Measurements from ENCODE around the gene NSRP1.

The NSRP1 gene

DNA sequence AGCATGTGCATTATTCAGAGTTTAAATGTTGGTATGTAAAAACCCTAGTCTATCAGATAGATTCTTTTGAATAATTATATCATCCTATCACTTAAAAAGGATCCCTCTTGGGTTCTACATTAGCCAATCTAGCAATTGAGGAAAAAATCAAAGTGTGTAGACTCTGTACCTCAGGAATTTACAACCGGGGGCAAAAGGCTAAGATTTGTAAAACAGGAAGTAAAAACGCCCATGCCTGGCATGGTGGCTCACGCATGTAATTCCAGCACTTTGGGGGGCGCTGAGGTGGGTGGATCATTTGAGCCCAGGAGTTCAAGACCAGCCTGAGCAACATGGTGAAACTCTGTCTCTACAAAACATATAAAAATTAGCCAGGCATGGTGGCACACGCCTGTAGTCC is 60.2 kb downstream of the NSRP1 start:
- no peak for TF ChIP-seq CEBPB (IDR thresholded peaks at IDR 0.05)
- TF ChIP-seq MAX (IDR thresholded peaks at IDR 0.05): no peak
- TF ChIP-seq TAF1 (IDR thresholded peaks at IDR 0.05; ENCODE audit: low read depth): no peak
- TF ChIP-seq, protein P1, sequence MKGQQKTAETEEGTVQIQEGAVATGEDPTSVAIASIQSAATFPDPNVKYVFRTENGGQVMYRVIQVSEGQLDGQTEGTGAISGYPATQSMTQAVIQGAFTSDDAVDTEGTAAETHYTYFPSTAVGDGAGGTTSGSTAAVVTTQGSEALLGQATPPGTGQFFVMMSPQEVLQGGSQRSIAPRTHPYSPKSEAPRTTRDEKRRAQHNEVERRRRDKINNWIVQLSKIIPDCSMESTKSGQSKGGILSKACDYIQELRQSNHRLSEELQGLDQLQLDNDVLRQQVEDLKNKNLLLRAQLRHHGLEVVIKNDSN (IDR thresholded peaks at IDR 0.05): no peak
- no peak for TF ChIP-seq ZBTB7A (IDR thresholded peaks at IDR 0.05; ENCODE audit: low read depth)
- TF ChIP-seq CREB1 (IDR thresholded peaks at IDR 0.05; ENCODE audit: low read depth): no peak
- no peak for TF ChIP-seq TEAD4 (IDR thresholded peaks at IDR 0.05)
- TF ChIP-seq RAD21 (IDR thresholded peaks at IDR 0.05; ENCODE audit: low read depth): no peak
- TF ChIP-seq FOXM1 (IDR thresholded peaks at IDR 0.05; ENCODE audit: borderline replicate concordance, low read depth): no peak
- TF ChIP-seq, protein P2, sequence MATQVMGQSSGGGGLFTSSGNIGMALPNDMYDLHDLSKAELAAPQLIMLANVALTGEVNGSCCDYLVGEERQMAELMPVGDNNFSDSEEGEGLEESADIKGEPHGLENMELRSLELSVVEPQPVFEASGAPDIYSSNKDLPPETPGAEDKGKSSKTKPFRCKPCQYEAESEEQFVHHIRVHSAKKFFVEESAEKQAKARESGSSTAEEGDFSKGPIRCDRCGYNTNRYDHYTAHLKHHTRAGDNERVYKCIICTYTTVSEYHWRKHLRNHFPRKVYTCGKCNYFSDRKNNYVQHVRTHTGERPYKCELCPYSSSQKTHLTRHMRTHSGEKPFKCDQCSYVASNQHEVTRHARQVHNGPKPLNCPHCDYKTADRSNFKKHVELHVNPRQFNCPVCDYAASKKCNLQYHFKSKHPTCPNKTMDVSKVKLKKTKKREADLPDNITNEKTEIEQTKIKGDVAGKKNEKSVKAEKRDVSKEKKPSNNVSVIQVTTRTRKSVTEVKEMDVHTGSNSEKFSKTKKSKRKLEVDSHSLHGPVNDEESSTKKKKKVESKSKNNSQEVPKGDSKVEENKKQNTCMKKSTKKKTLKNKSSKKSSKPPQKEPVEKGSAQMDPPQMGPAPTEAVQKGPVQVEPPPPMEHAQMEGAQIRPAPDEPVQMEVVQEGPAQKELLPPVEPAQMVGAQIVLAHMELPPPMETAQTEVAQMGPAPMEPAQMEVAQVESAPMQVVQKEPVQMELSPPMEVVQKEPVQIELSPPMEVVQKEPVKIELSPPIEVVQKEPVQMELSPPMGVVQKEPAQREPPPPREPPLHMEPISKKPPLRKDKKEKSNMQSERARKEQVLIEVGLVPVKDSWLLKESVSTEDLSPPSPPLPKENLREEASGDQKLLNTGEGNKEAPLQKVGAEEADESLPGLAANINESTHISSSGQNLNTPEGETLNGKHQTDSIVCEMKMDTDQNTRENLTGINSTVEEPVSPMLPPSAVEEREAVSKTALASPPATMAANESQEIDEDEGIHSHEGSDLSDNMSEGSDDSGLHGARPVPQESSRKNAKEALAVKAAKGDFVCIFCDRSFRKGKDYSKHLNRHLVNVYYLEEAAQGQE (IDR thresholded peaks at IDR 0.05; ENCODE audit: low read depth): no peak
- TF ChIP-seq EP300 (IDR thresholded peaks at IDR 0.05; ENCODE audit: borderline replicate concordance): no peak
- no peak for TF ChIP-seq NFIC (IDR thresholded peaks at IDR 0.05)
- no peak for TF ChIP-seq YY1 (IDR thresholded peaks at IDR 0.05; ENCODE audit: low read depth)
- TF ChIP-seq EGR1 (IDR thresholded peaks at IDR 0.05): no peak
- no peak for TF ChIP-seq TCF12 (IDR thresholded peaks at IDR 0.05; ENCODE audit: low read depth)

GRCh38 chr17:30186761-30187160 is 70.1 kb downstream of the NSRP1 start:
- TF ChIP-seq, protein P1 (IDR thresholded peaks at IDR 0.05): no peak
- no peak for TF ChIP-seq CREB1 (IDR thresholded peaks at IDR 0.05; ENCODE audit: low read depth)

DNA sequence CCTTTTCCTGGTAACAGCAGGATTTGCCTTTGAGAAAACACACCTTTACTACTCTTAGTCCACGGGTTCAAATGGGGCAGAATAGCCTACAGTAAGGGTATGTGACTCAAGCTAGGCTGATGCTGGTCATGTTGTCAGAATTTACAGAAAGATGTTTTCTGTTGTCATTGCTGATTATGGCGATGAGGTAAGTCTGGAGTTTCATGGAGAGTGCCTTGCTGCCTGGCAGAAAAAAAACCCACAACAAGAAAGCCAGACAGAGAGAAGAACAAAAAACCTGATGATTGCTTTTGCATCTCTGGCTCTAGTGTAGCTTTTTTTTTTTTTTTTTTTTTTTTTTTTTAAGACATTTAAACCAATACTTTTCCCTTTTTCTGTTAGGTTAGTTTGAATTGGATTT is 71.0 kb downstream of the NSRP1 start:
- TF ChIP-seq TCF12 (IDR thresholded peaks at IDR 0.05; ENCODE audit: low read depth) (no peak), YY1 (IDR thresholded peaks at IDR 0.05; ENCODE audit: low read depth) (no peak), EGR1 (IDR thresholded peaks at IDR 0.05) (no peak), NFIC (IDR thresholded peaks at IDR 0.05) (no peak), TEAD4 (IDR thresholded peaks at IDR 0.05) (no peak), MAX (IDR thresholded peaks at IDR 0.05) (no peak), CEBPB (IDR thresholded peaks at IDR 0.05) (no peak), TAF1 (IDR thresholded peaks at IDR 0.05; ENCODE audit: low read depth) (no peak), EP300 (IDR thresholded peaks at IDR 0.05; ENCODE audit: borderline replicate concordance) (no peak), ZBTB7A (IDR thresholded peaks at IDR 0.05; ENCODE audit: low read depth) (no peak), CREB1 (IDR thresholded peaks at IDR 0.05; ENCODE audit: low read depth) (no peak), RAD21 (IDR thresholded peaks at IDR 0.05; ENCODE audit: low read depth) (no peak), FOXM1 (IDR thresholded peaks at IDR 0.05; ENCODE audit: borderline replicate concordance, low read depth) (no peak)
- TF ChIP-seq, protein P2 (IDR thresholded peaks at IDR 0.05; ENCODE audit: low read depth): no peak
- TF ChIP-seq, protein P1 (IDR thresholded peaks at IDR 0.05): no peak

GRCh38 chr17:30188211-30188939 is 71.8 kb downstream of the NSRP1 start:
- TF ChIP-seq EP300 (IDR thresholded peaks at IDR 0.05; ENCODE audit: borderline replicate concordance) (no peak), EGR1 (IDR thresholded peaks at IDR 0.05) (no peak), YY1 (IDR thresholded peaks at IDR 0.05; ENCODE audit: low read depth) (no peak), FOXM1 (IDR thresholded peaks at IDR 0.05; ENCODE audit: borderline replicate concordance, low read depth) (no peak), TCF12 (IDR thresholded peaks at IDR 0.05; ENCODE audit: low read depth) (no peak), CEBPB (IDR thresholded peaks at IDR 0.05) (no peak), TAF1 (IDR thresholded peaks at IDR 0.05; ENCODE audit: low read depth) (no peak), TEAD4 (IDR thresholded peaks at IDR 0.05) (no peak), CREB1 (IDR thresholded peaks at IDR 0.05; ENCODE audit: low read depth) (no peak), NFIC (IDR thresholded peaks at IDR 0.05) (no peak), RAD21 (IDR thresholded peaks at IDR 0.05; ENCODE audit: low read depth) (no peak), ZBTB7A (IDR thresholded peaks at IDR 0.05; ENCODE audit: low read depth) (no peak), MAX (IDR thresholded peaks at IDR 0.05) (no peak)
- TF ChIP-seq, protein P2 (IDR thresholded peaks at IDR 0.05; ENCODE audit: low read depth): no peak
- TF ChIP-seq, protein P1 (IDR thresholded peaks at IDR 0.05): no peak

Measured in Ishikawa (cell line).